HG03139 (cell line): ENCODE results near the gene ITPRIP.

Experiments
- ATAC-seq: cut with Tn5 transposase; IDR thresholded peaks from one replicate; pipeline ENCODE4 v1.9.1; 2021; ENCODE audit not compliant: unreplicated experiment

The ITPRIP gene

GRCh38 chr10:104337985-104338735, at the start of gene ITPRIP:
Gene ITPRIP (minus strand): TSS chr10:104338465. CDS start chr10:104316051, 22,414 bp downstream.
- ATAC-seq = peak; percentile 73

GRCh38 chr10:104387130-104387888, 49.0 kb upstream of the ITPRIP start:
- ATAC-seq = peak; percentile 84

GRCh38 chr10:104380336-104380735, 42.1 kb upstream of the ITPRIP start:
- ATAC-seq = no peak

GRCh38 chr10:104376784-104377300, 38.6 kb upstream of the ITPRIP start:
- no peak for ATAC-seq

GRCh38 chr10:104374591-104374990, 36.3 kb upstream of the ITPRIP start:
- no peak for ATAC-seq

- ATAC-seq = no peak
Measured at GRCh38 chr10:104371753-104372152, 33.5 kb upstream of the ITPRIP start.

GRCh38 chr10:104368381-104368780, 30.1 kb upstream of the ITPRIP start:
- no peak for ATAC-seq

GRCh38 chr10:104367904-104368303, 29.6 kb upstream of the ITPRIP start:
- no peak for ATAC-seq

GRCh38 chr10:104359811-104360210, 21.5 kb upstream of the ITPRIP start:
- ATAC-seq = no peak

- ATAC-seq = peak; percentile 51
Measured at GRCh38 chr10:104353325-104354048, 15.2 kb upstream of the ITPRIP start, which contains the start of gene CFAP58. Gene CFAP58 (plus strand): TSS chr10:104353833. CDS start chr10:104353898, 65 bp downstream.

GRCh38 chr10:104351919-104352318, 13.7 kb upstream of the ITPRIP start:
- ATAC-seq = no peak

- ATAC-seq = no peak
Measured at GRCh38 chr10:104351061-104351702, 12.9 kb upstream of the ITPRIP start.

GRCh38 chr10:104350127-104350635, 11.9 kb upstream of the ITPRIP start:
- ATAC-seq = peak; percentile 40

GRCh38 chr10:104349623-104350126, 11.4 kb upstream of the ITPRIP start:
- ATAC-seq = peak; percentile 39

GRCh38 chr10:104348601-104349000, 10.3 kb upstream of the ITPRIP start:
- no peak for ATAC-seq

- no peak for ATAC-seq
Measured at GRCh38 chr10:104347295-104348045, 9.2 kb upstream of the ITPRIP start.

- no peak for ATAC-seq
Measured at GRCh38 chr10:104345941-104346340, 7.7 kb upstream of the ITPRIP start.

GRCh38 chr10:104345515-104345914, 7.2 kb upstream of the ITPRIP start:
- ATAC-seq = no peak

- no peak for ATAC-seq
Measured at GRCh38 chr10:104344219-104344618, 6.0 kb upstream of the ITPRIP start.
